CD14-positive monocyte (primary cell): ENCODE data around the gene STX2. TPM values are rescaled to one million over a fixed set of nuclear protein-coding genes. Genes with fewer than 3 reads are reported as not detected.
A peak's percentile ranks its signal among the peaks of the same experiment; 100 is the strongest.

Source experiments
- DNase-seq, 3 donors: peaks; one replicate each; pipeline ENCODE4 v3.0.0-alpha.2; 2011 to 2022
- H2AFZ ChIP-seq: 2 replicates; pipeline ENCODE4 v1.6.0; 2012; ENCODE audit warnings: mild to moderate bottlenecking, low read depth, low read length, inconsistent platforms; ENCODE audit not compliant: insufficient read depth, poor library complexity, severe bottlenecking
- H3K27ac ChIP-seq, 2 donors: 1 replicate in 1 of 2; 2 replicates in 1 of 2; pipeline ENCODE4 v1.5.1; 2012 to 2013; ENCODE audit warnings: low read length in 2 of 2, control low read depth in 1 of 2, inconsistent platforms in 1 of 2, low read depth in 1 of 2, mild to moderate bottlenecking in 1 of 2
- H3K27me3 ChIP-seq, 2 donors: one replicate each; pipeline versions ENCODE4 v1.6.0 to v1.6.1; 2011 to 2013; ENCODE audit warnings: low read length in 2 of 2; ENCODE audit not compliant: control insufficient read depth in 2 of 2, insufficient read depth in 2 of 2
- H3K36me3 ChIP-seq, 2 donors: replicated peaks in 1 of 2; 1 replicate in 1 of 2; 2 replicates in 1 of 2; pipeline versions ENCODE4 v1.5.1 to v1.6.1; 2012 to 2013; ENCODE audit warnings: low read length in 2 of 2, control low read depth in 1 of 2, inconsistent platforms in 1 of 2, mild to moderate bottlenecking in 1 of 2; ENCODE audit not compliant: insufficient read depth in 2 of 2, control insufficient read depth in 1 of 2
- H3K4me1 ChIP-seq, 2 donors: 1 replicate in 1 of 2; 2 replicates in 1 of 2; pipeline versions ENCODE4 v1.5.1 to v1.6.1; 2012 to 2013; ENCODE audit warnings: low read length in 2 of 2, control low read depth in 1 of 2, inconsistent platforms in 1 of 2, mild to moderate bottlenecking in 1 of 2, moderate library complexity in 1 of 2; ENCODE audit not compliant: insufficient read depth in 2 of 2, control insufficient read depth in 1 of 2
- H3K4me2 ChIP-seq: replicated peaks from 2 replicates; pipeline ENCODE3; 2012; ENCODE audit warnings: low read length, moderate library complexity, mild to moderate bottlenecking; ENCODE audit not compliant: poor library complexity, severe bottlenecking; ENCODE audit errors: extremely low read depth
- H3K4me3 ChIP-seq, 3 experiments: fragments of 200-600 bp in 1 of 3; sonication (generic) in 1 of 3; replicated peaks in 1 of 3; 1 replicate in 2 of 3; 2 replicates in 1 of 3; pipeline ENCODE4 v1.5.1; 2011 to 2013; ENCODE audit warnings: low read length in 3 of 3, mild to moderate bottlenecking in 3 of 3, control low read depth in 2 of 3, low read depth in 2 of 3, inconsistent platforms in 1 of 3, moderate library complexity in 1 of 3
- H3K79me2 ChIP-seq: 2 replicates; pipeline ENCODE4 v1.6.0; 2012; ENCODE audit warnings: mild to moderate bottlenecking, control low read depth, inconsistent platforms, low read length, moderate library complexity; ENCODE audit not compliant: insufficient read depth
- H3K9ac ChIP-seq: 2 replicates; pipeline ENCODE4 v1.6.0; 2017; ENCODE audit warnings: low read length, mild to moderate bottlenecking; ENCODE audit not compliant: insufficient read depth, poor library complexity, severe bottlenecking
- H3K9me3 ChIP-seq, 2 donors: replicated peaks in 1 of 2; 1 replicate in 1 of 2; 2 replicates in 1 of 2; pipeline versions ENCODE4 v1.5.1 to v1.6.1; 2012 to 2013; ENCODE audit warnings: low read length in 2 of 2, control low read depth in 1 of 2; ENCODE audit not compliant: control insufficient read depth in 1 of 2, insufficient read depth in 1 of 2
- H4K20me1 ChIP-seq: 2 replicates; pipeline ENCODE4 v1.6.0; 2012; ENCODE audit warnings: mild to moderate bottlenecking, low read length, control low read depth, moderate library complexity; ENCODE audit not compliant: insufficient read depth
- H3K27ac Mint-ChIP-seq, 7 donors: one replicate each; pipeline ENCODE4 v1.8.0; 2020; ENCODE audit warnings: mild to moderate bottlenecking in 7 of 7, mixed read lengths in 7 of 7, moderate library complexity in 6 of 7, inconsistent platforms in 2 of 7
- H3K27me3 Mint-ChIP-seq, 3 donors: one replicate each; pipeline ENCODE4 v1.8.0; 2021 to 2022; ENCODE audit warnings: low read depth in 3 of 3, mild to moderate bottlenecking in 3 of 3, mixed read lengths in 3 of 3, moderate library complexity in 3 of 3, inconsistent platforms in 1 of 3
- H3K36me3 Mint-ChIP-seq, 2 donors: one replicate each; pipeline ENCODE4 v1.8.0; 2020; ENCODE audit warnings: mixed read lengths in 2 of 2, inconsistent platforms in 1 of 2, mild to moderate bottlenecking in 1 of 2
- H3K4me1 Mint-ChIP-seq: one replicate; pipeline ENCODE4 v1.8.0; 2020; ENCODE audit warnings: mild to moderate bottlenecking, mixed read lengths
- H3K4me3 Mint-ChIP-seq, 2 donors: one replicate each; pipeline ENCODE4 v1.8.0; 2020; ENCODE audit warnings: mild to moderate bottlenecking in 2 of 2, mixed read lengths in 2 of 2, moderate library complexity in 1 of 2
- H3K9me3 Mint-ChIP-seq, 7 donors: one replicate each; pipeline ENCODE4 v1.8.0; 2020 to 2022; ENCODE audit warnings: mixed read lengths in 7 of 7, mild to moderate bottlenecking in 6 of 7, moderate library complexity in 6 of 7, inconsistent platforms in 2 of 7
- WGBS: methylation state at CpG from one replicate; pipeline ENCODE4 v1.1.5; 2013; ENCODE audit warnings: missing lambda C conversion rate; ENCODE audit not compliant: insufficient coverage; 5-methylcytosine and 5-hydroxymethylcytosine counted together
- intact Hi-C, 2 donors: fragments of 100-400 bp; cut with micrococcal nuclease; formaldehyde crosslinking; loops; one replicate each; pipeline versions ENCODE4 v1.15.0 to v1.15.1; 2023
- polyA plus RNA-seq, 3 donors: library from polyadenylated mRNA; depleted of rRNA in 1 of 3; unstranded in 2 of 3; stranded (reverse) in 1 of 3; fragments of 300-500 nt in 2 of 3; fragments of >200 nt in 1 of 3; fragmentation: Illumina TruSeq in 2 of 3; gene quantifications; 1 replicate in 2 of 3; 2 replicates in 1 of 3; pipeline ENCODE4 v1.2.3, GENCODE V29; 2012 to 2021
- TF ChIP-seq, protein P1 (sequence below): fragments of 200-600 bp; IDR thresholded peaks from one replicate; pipeline ENCODE4 v1.8.0; 2022; ENCODE audit warnings: antibody characterized with exemption, mild to moderate bottlenecking

Gene STX2
- polyA plus RNA-seq, 3 donors, result 4.8 to 32.9 (median 7.6) TPM

GRCh38 chr12:130871286-130872178 lies 32.5 kb upstream of the STX2 start, which contains the start of gene RAN:
Gene RAN (plus strand): TSS chr12:130872066. CDS start chr12:130872594, 528 bp downstream.
- H3K9ac ChIP-seq, result peak within 1 kb of the TSS; percentile 81
- Mint-ChIP-seq H3K4me1 (peaks cover 27% of the 10 kb centered on the region), H3K27ac (peak within 1 kb of the TSS; percentile 86 to 95 (median 92)), H3K27me3 (peaks cover 0 to 4% (median 0%) of the 10 kb centered on the region in 3 donors), H3K36me3 (peaks cover 32 to 36% of the 10 kb centered on the region in 2 donors), H3K9me3 (peaks cover 0 to 5% (median 0%) of the 10 kb centered on the region in 7 donors), H3K4me3 (peak within 1 kb of the TSS; percentile 76 to 92)
- H3K27me3 ChIP-seq, result no peaks in the 10 kb centered on the region
- H3K79me2 ChIP-seq, result peaks cover 29% of the 10 kb centered on the region
- H3K4me1 ChIP-seq, result peaks cover 17 to 30% of the 10 kb centered on the region in 2 donors
- DNase-seq, result peak; percentile 86 to 91 (median 87)
- H3K4me2 ChIP-seq, result peak within 1 kb of the TSS; percentile 87
- peak within 1 kb of the TSS; percentile 93 for H2AFZ ChIP-seq
- 5% methylated on average over 117 of the region's 118 CpGs for WGBS
- intact Hi-C loops, result loop anchor here (5.0 to 10.0 kb wide), 2 partner anchors 34 to 1623 kb away; partner anchors contain the start of genes FBRSL1 (in 1 of the 2) and STX2 (in 1 of the 2)
- peak within 1 kb of the TSS; percentile 67 to 84 for H3K27ac ChIP-seq
- no peaks in the 10 kb centered on the region for H3K9me3 ChIP-seq
- H3K4me3 ChIP-seq, result peak within 1 kb of the TSS; percentile 63 to 97 (median 81)
- peaks cover 32 to 36% of the 10 kb centered on the region in 2 donors for H3K36me3 ChIP-seq
- TF ChIP-seq, protein P1, sequence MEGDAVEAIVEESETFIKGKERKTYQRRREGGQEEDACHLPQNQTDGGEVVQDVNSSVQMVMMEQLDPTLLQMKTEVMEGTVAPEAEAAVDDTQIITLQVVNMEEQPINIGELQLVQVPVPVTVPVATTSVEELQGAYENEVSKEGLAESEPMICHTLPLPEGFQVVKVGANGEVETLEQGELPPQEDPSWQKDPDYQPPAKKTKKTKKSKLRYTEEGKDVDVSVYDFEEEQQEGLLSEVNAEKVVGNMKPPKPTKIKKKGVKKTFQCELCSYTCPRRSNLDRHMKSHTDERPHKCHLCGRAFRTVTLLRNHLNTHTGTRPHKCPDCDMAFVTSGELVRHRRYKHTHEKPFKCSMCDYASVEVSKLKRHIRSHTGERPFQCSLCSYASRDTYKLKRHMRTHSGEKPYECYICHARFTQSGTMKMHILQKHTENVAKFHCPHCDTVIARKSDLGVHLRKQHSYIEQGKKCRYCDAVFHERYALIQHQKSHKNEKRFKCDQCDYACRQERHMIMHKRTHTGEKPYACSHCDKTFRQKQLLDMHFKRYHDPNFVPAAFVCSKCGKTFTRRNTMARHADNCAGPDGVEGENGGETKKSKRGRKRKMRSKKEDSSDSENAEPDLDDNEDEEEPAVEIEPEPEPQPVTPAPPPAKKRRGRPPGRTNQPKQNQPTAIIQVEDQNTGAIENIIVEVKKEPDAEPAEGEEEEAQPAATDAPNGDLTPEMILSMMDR, result no peak
- peaks cover 26% of the 10 kb centered on the region for H4K20me1 ChIP-seq
